GM19239 (cell line): ENCODE data around the gene GET3.
"Not testable (repeated sequence)": the region's sequence is repeated elsewhere in the genome, so short reads cannot be mapped to it uniquely, and the experiment has no call there.

Source experiments
- DNase-seq: peaks from one replicate; pipeline ENCODE4 v3.0.0; 2011; ENCODE audit warnings: low spot score; ENCODE audit not compliant: insufficient read length
- FAIRE-seq: peaks from 2 replicates; lab custom pipeline; 2011; peaks lifted over from hg19 to GRCh38; lab: Jason Lieb, UNC

The GET3 gene

DNA sequence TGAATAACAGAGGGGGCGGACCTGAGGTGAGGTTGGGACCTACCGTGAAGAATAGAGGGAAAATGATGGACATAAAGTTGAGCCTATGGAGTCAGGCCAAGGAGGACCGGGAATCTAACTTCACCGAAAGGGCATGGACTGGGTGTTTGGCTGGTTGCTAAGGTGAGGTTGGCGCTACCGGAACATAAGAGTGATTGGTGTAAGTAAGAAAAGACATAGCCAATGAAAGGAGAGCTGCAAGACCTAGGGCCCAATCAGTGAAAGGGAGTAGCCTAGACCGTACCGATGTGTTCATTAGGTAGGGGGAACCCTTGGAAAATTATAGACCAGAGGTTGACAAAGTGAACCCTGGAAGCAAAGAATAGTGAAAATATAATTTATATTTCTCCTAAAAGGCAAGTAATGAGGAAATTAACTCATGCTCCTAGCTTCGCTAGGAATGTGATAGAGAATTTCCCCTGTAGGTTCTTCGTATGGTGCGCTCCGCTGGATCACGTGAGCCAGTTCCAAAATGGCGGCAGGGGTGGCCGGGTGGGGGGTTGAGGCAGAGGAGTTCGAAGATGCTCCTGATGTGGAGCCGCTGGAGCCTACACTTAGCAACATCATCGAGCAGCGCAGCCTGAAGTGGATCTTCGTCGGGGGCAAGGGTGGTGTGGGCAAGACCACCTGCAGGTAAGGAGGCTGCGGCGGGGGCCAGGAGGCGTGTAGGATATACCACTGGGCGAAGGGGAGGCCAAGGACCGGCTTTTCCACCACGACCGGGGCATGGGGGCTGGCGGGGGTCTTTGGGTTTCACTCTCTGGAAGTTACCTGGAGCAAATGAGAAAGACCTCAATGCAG lies at the start of gene GET3:
Gene GET3, plus strand, starts transcription at position 503 of the 840 bp plus-strand sequence. Its CDS starts 9 bp downstream, at position 512.
- DNase-seq: peak; percentile 96
- peak; percentile 98 for FAIRE-seq

- no peak for FAIRE-seq
- DNase-seq: no peak
These were observed 48.3 kb upstream of the GET3 start for GRCh38 chr19:12689012-12689411.

DNA sequence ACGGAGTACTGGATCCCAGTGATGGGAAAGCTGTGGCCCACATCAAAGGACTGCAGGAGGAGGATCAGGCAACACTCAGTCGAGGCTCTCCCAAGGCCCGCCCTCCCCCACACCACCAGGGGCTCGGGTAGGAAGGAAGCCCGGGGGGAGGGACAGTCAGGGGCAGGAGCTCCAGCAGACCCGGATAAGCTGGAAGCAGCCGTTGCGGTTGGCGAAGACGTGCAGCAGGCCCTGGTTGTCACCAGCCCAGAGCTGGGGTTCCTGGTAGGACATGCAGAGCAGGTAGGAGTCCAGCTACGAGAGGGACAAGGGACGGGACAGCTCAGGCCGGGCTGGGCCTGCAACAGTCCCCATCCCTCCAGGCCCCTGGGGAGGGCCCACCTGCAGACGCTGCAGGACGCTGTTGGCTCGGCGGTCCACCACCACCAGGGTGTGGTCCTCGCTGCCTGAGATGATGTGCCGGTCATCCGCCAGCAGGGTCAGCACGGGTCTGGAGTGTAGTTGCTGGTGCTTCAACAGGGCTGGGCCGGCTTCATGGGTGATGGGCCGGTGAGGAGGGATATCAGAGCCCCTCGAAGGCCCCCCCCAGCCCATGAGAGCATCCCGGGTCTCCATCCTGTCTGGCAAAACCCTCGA lies 47.6 kb upstream of the GET3 start:
- FAIRE-seq (no peak), DNase-seq (no peak)

DNA sequence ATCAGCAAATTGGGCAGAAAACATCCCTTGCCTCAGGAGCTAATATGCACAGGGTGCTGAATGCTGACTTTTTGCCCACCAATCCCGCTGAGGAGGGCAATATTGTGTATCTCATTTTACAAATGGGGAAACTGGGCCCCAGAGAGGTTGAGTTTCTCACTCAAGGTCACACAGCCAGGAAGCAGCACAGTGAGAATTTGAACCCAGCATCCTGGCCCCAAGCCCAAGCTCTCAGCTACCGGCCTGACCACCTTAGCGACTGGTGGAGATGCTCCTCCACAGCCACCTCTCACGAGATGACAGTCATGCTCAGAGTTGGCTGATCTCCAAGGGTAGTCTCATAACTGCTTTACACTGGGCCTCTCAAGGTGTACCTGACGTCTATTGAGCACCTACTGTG lies 44.3 kb upstream of the GET3 start:
- FAIRE-seq: no peak

DNA sequence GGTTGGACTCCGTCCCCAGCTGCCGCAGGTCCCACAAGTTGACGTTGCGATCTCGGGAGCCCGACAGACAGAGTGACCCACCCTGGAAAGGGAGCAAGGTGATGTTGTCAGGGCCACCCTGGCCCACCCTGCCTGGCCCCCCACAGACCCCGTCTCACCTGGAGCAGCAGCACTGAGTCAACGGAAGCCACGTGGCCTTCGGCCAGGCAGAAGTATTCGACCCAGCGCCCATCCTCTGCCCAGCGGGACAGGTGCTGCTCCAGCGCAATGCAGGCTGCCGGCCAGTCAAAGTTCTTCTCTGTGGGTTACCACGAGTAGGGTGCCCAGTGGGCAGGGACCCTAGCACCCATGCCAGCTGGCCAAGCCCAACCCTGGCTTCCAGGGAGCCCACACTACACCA lies 42.7 kb upstream of the GET3 start:
- FAIRE-seq: no peak
- no peak for DNase-seq

More for the DNA sequence above, 44.3 kb upstream of the GET3 start:
- DNase-seq: no peak

GRCh38 chr19:12695096-12695495 lies 42.2 kb upstream of the GET3 start:
- DNase-seq: no peak
- FAIRE-seq: no peak

GRCh38 chr19:12695514-12695913 lies 41.8 kb upstream of the GET3 start:
- DNase-seq (no peak), FAIRE-seq (no peak)

DNA sequence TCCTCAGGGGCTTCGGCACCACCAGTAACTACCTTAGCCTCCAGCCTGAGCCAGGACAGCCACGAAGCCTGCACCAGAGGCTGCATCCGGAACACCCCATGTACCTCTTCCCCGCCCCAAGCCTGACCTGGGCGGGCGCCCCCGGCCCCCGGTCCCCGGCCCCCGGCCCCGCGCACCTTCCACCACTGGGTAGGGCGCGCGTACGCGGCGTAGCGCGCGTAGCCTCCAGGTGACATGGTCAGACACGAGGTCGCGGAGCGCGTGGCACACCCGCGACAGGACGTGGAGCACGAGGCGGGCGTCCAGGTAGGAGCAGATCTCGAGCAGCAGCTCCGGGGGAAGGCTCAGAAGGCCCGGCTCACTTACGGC lies 41.3 kb upstream of the GET3 start:
- DNase-seq (peak; percentile 28), FAIRE-seq (no peak)

- DNase-seq (peak; percentile 100), FAIRE-seq (peak; percentile 94)
These were observed 40.6 kb upstream of the GET3 start, which contains the start of gene FBXW9 for GRCh38 chr19:12696366-12697335. Gene FBXW9 (minus strand): TSS chr19:12696631. CDS start chr19:12696581, 50 bp downstream.

- not testable (repeated sequence) for DNase-seq, FAIRE-seq
These were observed 39.9 kb upstream of the GET3 start for GRCh38 chr19:12697425-12697824.

- DNase-seq (no peak), FAIRE-seq (no peak)
These were observed 39.2 kb upstream of the GET3 start for GRCh38 chr19:12698138-12698537.

GRCh38 chr19:12701596-12702282 lies 35.6 kb upstream of the GET3 start:
- no peak for DNase-seq
- FAIRE-seq: no peak

GRCh38 chr19:12703046-12703445 lies 34.3 kb upstream of the GET3 start:
- no peak for FAIRE-seq
- no peak for DNase-seq

DNA sequence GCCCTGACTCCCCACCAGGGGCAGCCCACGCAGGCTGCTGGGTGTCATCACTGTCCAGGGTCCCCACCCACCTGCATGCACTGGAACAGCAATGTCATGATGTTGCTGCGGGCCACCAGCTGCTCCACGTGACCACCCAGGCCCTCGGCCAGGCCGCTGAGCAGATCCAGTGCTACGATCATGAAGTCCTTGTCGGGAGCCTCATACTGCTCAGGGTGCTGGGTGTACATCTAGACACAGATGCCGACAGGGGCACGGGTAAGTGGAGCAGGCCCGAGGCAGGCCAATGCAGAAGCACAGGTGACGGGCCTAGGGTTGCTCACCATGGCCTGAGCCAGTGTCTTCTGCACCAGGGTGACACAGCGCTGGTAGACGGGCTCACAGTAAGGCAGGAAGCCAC lies 32.1 kb upstream of the GET3 start:
- DNase-seq (no peak), FAIRE-seq (no peak)

GRCh38 chr19:12705654-12706331 lies 31.5 kb upstream of the GET3 start:
- DNase-seq (no peak), FAIRE-seq (no peak)

- DNase-seq: no peak
- no peak for FAIRE-seq
These were observed 31.0 kb upstream of the GET3 start for GRCh38 chr19:12706332-12706718.

GRCh38 chr19:12708641-12709040 lies 28.7 kb upstream of the GET3 start:
- FAIRE-seq (no peak), DNase-seq (no peak)

- FAIRE-seq: no peak
- DNase-seq: no peak
These were observed 26.1 kb upstream of the GET3 start for GRCh38 chr19:12711187-12711586.

DNA sequence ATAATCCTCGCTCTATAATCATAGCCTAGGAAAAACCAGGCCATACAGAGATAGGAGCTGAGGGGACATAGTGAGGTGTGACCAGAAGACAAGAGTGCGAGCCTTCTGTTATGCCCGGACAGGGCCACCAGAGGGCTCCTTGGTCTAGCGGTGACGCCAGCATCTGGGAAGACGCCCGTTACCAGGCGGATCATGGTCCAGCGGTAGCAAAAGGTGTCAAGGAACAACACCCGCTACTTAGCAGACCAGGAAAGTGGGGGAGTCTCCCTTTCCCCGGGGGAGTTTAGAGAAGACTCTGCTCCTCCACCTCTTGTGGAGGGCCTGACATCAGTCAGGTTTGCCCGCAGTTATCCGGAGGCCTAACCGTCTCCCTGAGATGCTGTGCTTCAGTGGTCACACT lies 25.2 kb upstream of the GET3 start:
- DNase-seq, FAIRE-seq: not testable (repeated sequence)
